Endothelial cell of umbilical vein (primary cell): Measurements from ENCODE around the gene MMP26. TPM values are rescaled to one million over a fixed set of nuclear protein-coding genes. Genes with fewer than 3 reads are reported as not detected.

Experiments
- BruUV-seq: library from RNA; stranded (reverse); fragments of 400-500 nt; replicated peaks from 2 replicates; lab custom pipeline; 2021; lab: Mats Ljungman, UMichigan
- CTCF ChIA-PET: fragments of 300-600, 350-600 bp; sonication (Branson Sonifier 250); formaldehyde crosslinking; loops from one replicate; lab custom pipeline; 2021; ENCODE audit warnings: antibody characterized with exemption, inconsistent platforms; lab: Charles Lee
- POLR2A ChIA-PET: fragments of 300-600, 350-600 bp; sonication (Branson Sonifier 250); formaldehyde crosslinking; loops from one replicate; lab custom pipeline; 2021; ENCODE audit warnings: antibody characterized with exemption, inconsistent platforms; lab: Charles Lee
- DNase-seq: peaks from one replicate; pipeline ENCODE4 v3.0.0-alpha.2; 2011; ENCODE audit warnings: low read depth, low spot score
- FAIRE-seq: peaks from 2 replicates; lab custom pipeline; 2011; peaks lifted over from hg19 to GRCh38; lab: Jason Lieb, UNC
- H2AFZ ChIP-seq: 2 replicates; pipeline ENCODE4 v1.6.0; 2012; ENCODE audit warnings: low read depth, low read length, control low read depth, inconsistent platforms
- H3K27ac ChIP-seq: 2 replicates; pipeline ENCODE4 v1.5.1; 2011; ENCODE audit warnings: low read depth, mild to moderate bottlenecking, control low read depth, low read length, moderate library complexity; ENCODE audit not compliant: insufficient read depth
- H3K27me3 ChIP-seq, 2 experiments: 2 replicates each; pipeline versions ENCODE4 v1.6.0 to v1.6.1; 2011; ENCODE audit warnings: low read length in 2 of 2, mixed read lengths in 1 of 2; ENCODE audit not compliant: control insufficient read depth in 2 of 2, insufficient read depth in 2 of 2
- H3K36me3 ChIP-seq, 2 experiments: 2 replicates in 1 of 2; 3 replicates in 1 of 2; pipeline ENCODE4 v1.5.1; 2011; ENCODE audit warnings: low read length in 2 of 2, mild to moderate bottlenecking in 1 of 2, moderate library complexity in 1 of 2; ENCODE audit not compliant: control insufficient read depth in 2 of 2, insufficient read depth in 2 of 2; ENCODE audit errors: extremely low read depth in 1 of 2
- H3K4me1 ChIP-seq: 3 replicates; pipeline ENCODE4 v1.5.1; 2011; ENCODE audit warnings: mild to moderate bottlenecking, low read length; ENCODE audit not compliant: control insufficient read depth, insufficient read depth; ENCODE audit errors: extremely low read depth
- H3K4me2 ChIP-seq: 2 replicates; pipeline ENCODE4 v1.6.1; 2011; ENCODE audit warnings: low read length, control low read depth, mixed read lengths; ENCODE audit not compliant: insufficient read depth
- H3K4me3 ChIP-seq, 3 experiments: fragments of 200-600 bp in 1 of 3; sonication (generic), shearing (Covaris generic) in 1 of 3; replicated peaks in 1 of 3; 2 replicates each; pipeline ENCODE4 v1.5.1; 2011 to 2016; ENCODE audit warnings: control low read depth in 3 of 3, low read length in 3 of 3, mild to moderate bottlenecking in 2 of 3, inconsistent platforms in 1 of 3, low read depth in 1 of 3, moderate library complexity in 1 of 3; ENCODE audit not compliant: insufficient read depth in 1 of 3
- H3K79me2 ChIP-seq: 2 replicates; pipeline ENCODE4 v1.6.0; 2012; ENCODE audit warnings: low read length, inconsistent platforms; ENCODE audit not compliant: control insufficient read depth, insufficient read depth
- H3K9ac ChIP-seq: replicated peaks from 2 replicates; pipeline ENCODE3; 2011; ENCODE audit warnings: low read length, control low read depth; ENCODE audit not compliant: insufficient read depth; ENCODE audit errors: extremely low read depth
- H3K9me1 ChIP-seq: replicated peaks from 3 replicates; pipeline ENCODE4 v1.6.0; 2011; ENCODE audit warnings: mild to moderate bottlenecking, low read length; ENCODE audit not compliant: control insufficient read depth, insufficient read depth; ENCODE audit errors: extremely low read depth
- H3K9me3 ChIP-seq: replicated peaks from 2 replicates; pipeline ENCODE4 v1.5.1; 2012; ENCODE audit warnings: low read length, inconsistent platforms; ENCODE audit not compliant: control insufficient read depth, insufficient read depth
- H4K20me1 ChIP-seq: replicated peaks from 2 replicates; pipeline ENCODE3; 2011; ENCODE audit warnings: mild to moderate bottlenecking, low read length; ENCODE audit not compliant: control insufficient read depth, insufficient read depth; ENCODE audit errors: extremely low read depth
- EZH2 ChIP-seq: IDR thresholded peaks from 2 replicates; pipeline ENCODE4 v1.6.1; 2012; ENCODE audit warnings: borderline replicate concordance, low read depth, mild to moderate bottlenecking, moderate library complexity, low read length, inconsistent platforms; ENCODE audit not compliant: severe bottlenecking
- FOS ChIP-seq: IDR thresholded peaks from 2 replicates; pipeline ENCODE4 v1.6.1; 2011; ENCODE audit warnings: mild to moderate bottlenecking, low read length, moderate library complexity, borderline replicate concordance; ENCODE audit not compliant: insufficient read depth
- GATA2 ChIP-seq: IDR thresholded peaks from 2 replicates; pipeline ENCODE4 v1.7.0; 2011; ENCODE audit warnings: low read depth, mild to moderate bottlenecking, moderate library complexity, mixed read lengths, low read length; ENCODE audit not compliant: insufficient read length, insufficient read depth
- JUN ChIP-seq: IDR thresholded peaks from 2 replicates; pipeline ENCODE4 v1.6.1; 2011; ENCODE audit warnings: borderline replicate concordance, low read depth; ENCODE audit not compliant: insufficient read length, insufficient read depth
- MYC ChIP-seq: IDR thresholded peaks from one replicate; pipeline ENCODE4 v1.6.1; 2011; ENCODE audit warnings: mild to moderate bottlenecking, low read depth, low read length
- POLR2A ChIP-seq: IDR thresholded peaks from 2 replicates; pipeline ENCODE4 v1.6.1; 2012; ENCODE audit warnings: low read depth, mild to moderate bottlenecking, control low read depth, low read length
- POLR2AphosphoS5 ChIP-seq: IDR thresholded peaks from 2 replicates; pipeline ENCODE4 v1.6.1; 2012; ENCODE audit warnings: low read depth, mild to moderate bottlenecking, control low read depth, low read length, moderate library complexity; ENCODE audit not compliant: insufficient read depth
- dilution Hi-C: fragments of 300-500 bp; cut with MboI; formaldehyde crosslinking; loops from one replicate; pipeline ENCODE4 v1.15.0; 2019; ENCODE audit warnings: low sequenced_read_pairs; ENCODE audit not compliant: extremely low pct_ligation_motif_present
- intact Hi-C: fragments of 100-400 bp; cut with micrococcal nuclease; formaldehyde crosslinking; loops from one replicate; pipeline ENCODE4 v1.10.0; 2022
- polyA plus RNA-seq, 4 experiments: library from polyadenylated mRNA; depleted of rRNA in 3 of 4; stranded (reverse) in 3 of 4; unstranded in 1 of 4; fragments of >200 nt; gene quantifications; 2 replicates each; pipeline versions ENCODE4 v1.2.1 to v1.2.3, GENCODE V29; 2011 to 2012; ENCODE audit warnings: missing spikeins in 1 of 4
- total RNA-seq: library from RNA; stranded (reverse); gene quantifications from 2 replicates; pipeline ENCODE4 v1.2.3, GENCODE V29; 2021
- TF ChIP-seq, protein P1 (sequence below): IDR thresholded peaks from 2 replicates; pipeline ENCODE4 v1.6.1; 2011; ENCODE audit not compliant: insufficient read depth, insufficient read length
- TF ChIP-seq, protein P2 (sequence below), 2 donors: IDR thresholded peaks; 1 replicate in 1 of 2; 2 replicates in 1 of 2; pipeline ENCODE4 v1.5.1; 2011; ENCODE audit warnings: low read length in 2 of 2, mild to moderate bottlenecking in 2 of 2, moderate library complexity in 2 of 2, control low read depth in 1 of 2, inconsistent platforms in 1 of 2, low read depth in 1 of 2; ENCODE audit not compliant: insufficient read depth in 1 of 2; ENCODE audit errors: extremely low read depth in 1 of 2

The MMP26 gene
- total and polyA plus RNA-seq, 2 donors (not counting 3 experiments of a cell fraction or from before 2014, with no cell fraction given) = not detected

DNA sequence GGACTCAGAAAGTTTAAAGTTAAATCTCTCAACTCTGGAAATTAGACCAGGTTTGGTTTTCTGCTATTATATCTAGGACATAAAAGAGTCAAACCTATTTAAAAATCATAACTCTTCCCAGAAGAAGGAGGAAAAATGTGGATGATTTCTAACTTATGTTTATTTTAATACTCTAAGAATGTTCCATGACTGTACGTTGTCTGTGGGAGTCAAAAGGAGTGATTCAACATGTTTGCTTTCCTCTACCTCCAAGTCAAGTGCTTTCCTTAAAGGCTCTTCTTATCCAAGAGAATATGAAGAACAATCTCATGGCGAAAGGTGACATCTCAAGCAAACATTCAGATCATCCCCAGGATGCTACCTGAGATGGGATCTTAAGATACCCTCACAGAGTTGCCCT is 39.2 kb upstream of the MMP26 start:
- dilution Hi-C loops = no loop called here
- no TSS peak for BruUV-seq
- no peaks in the 10 kb centered on the region for H3K79me2 ChIP-seq
- H3K4me1 ChIP-seq = no peaks in the 10 kb centered on the region
- no peak for FAIRE-seq
- H4K20me1 ChIP-seq = no peaks in the 10 kb centered on the region
- no peak for DNase-seq
- POLR2A ChIA-PET = no interaction called here
- H3K4me2 ChIP-seq = no peak overlapping the region
- H3K27me3 ChIP-seq = no peaks in the 10 kb centered on the region
- no peaks in the 10 kb centered on the region for H3K36me3 ChIP-seq
- H3K9ac ChIP-seq = no peak overlapping the region
- H2AFZ ChIP-seq = no peak overlapping the region
- H3K9me3 ChIP-seq = no peaks in the 10 kb centered on the region
- H3K9me1 ChIP-seq = no peaks in the 10 kb centered on the region
- no peak overlapping the region for H3K27ac ChIP-seq
- TF ChIP-seq EZH2 (no peak), GATA2 (no peak), POLR2AphosphoS5 (no peak), MYC (no peak), POLR2A (no peak)
- intact Hi-C loops = no loop called here
- CTCF ChIA-PET = no interaction called here
- H3K4me3 ChIP-seq = no peak overlapping the region

DNA sequence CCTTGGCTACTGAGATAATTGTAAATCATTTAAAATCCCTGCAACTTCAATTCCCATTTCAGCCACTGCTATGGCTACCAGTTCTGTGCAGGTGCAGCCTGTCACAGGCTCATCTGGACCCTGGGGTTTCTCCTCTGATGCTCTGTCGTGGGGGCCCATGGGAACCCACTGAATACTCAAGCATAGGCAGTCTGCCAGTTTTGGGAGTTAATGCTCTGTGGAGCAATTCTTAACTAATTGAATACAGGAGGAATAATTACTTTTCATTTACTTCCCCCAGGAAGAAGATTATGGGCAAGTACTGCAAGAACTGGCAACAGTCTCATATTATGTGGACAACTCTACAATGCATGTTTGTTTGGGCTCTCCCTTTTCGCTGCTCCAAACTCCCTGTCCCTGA is 32.8 kb upstream of the MMP26 start:
- FAIRE-seq = no peak
- no peak for DNase-seq
- Histone ChIP-seq H3K79me2 (no peaks in the 10 kb centered on the region), H3K9me1 (no peaks in the 10 kb centered on the region), H3K27me3 (no peaks in the 10 kb centered on the region), H2AFZ (no peak overlapping the region), H3K9ac (no peak overlapping the region), H3K36me3 (no peaks in the 10 kb centered on the region), H3K9me3 (no peaks in the 10 kb centered on the region), H3K4me3 (no peak overlapping the region), H3K4me1 (no peaks in the 10 kb centered on the region), H4K20me1 (no peaks in the 10 kb centered on the region), H3K27ac (no peak overlapping the region), H3K4me2 (no peak overlapping the region)
- intact Hi-C loops = no loop called here
- dilution Hi-C loops = no loop called here
- ChIA-PET CTCF (no interaction called here), POLR2A (no interaction called here)
- BruUV-seq = no TSS peak
- TF ChIP-seq, protein P1, sequence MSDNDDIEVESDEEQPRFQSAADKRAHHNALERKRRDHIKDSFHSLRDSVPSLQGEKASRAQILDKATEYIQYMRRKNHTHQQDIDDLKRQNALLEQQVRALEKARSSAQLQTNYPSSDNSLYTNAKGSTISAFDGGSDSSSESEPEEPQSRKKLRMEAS = no peak
- no peak for TF ChIP-seq EZH2
- TF ChIP-seq POLR2AphosphoS5 = no peak
- no peak for TF ChIP-seq FOS
- no peak for TF ChIP-seq MYC
- no peak for TF ChIP-seq GATA2
- TF ChIP-seq JUN = no peak
- no peak for TF ChIP-seq POLR2A
- TF ChIP-seq, protein P2, sequence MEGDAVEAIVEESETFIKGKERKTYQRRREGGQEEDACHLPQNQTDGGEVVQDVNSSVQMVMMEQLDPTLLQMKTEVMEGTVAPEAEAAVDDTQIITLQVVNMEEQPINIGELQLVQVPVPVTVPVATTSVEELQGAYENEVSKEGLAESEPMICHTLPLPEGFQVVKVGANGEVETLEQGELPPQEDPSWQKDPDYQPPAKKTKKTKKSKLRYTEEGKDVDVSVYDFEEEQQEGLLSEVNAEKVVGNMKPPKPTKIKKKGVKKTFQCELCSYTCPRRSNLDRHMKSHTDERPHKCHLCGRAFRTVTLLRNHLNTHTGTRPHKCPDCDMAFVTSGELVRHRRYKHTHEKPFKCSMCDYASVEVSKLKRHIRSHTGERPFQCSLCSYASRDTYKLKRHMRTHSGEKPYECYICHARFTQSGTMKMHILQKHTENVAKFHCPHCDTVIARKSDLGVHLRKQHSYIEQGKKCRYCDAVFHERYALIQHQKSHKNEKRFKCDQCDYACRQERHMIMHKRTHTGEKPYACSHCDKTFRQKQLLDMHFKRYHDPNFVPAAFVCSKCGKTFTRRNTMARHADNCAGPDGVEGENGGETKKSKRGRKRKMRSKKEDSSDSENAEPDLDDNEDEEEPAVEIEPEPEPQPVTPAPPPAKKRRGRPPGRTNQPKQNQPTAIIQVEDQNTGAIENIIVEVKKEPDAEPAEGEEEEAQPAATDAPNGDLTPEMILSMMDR (IDR thresholded peaks at IDR 0.05; ENCODE audit: extremely low read depth in 1 of 2, insufficient read depth in 1 of 2, low read depth in 1 of 2, low read length in 2 of 2) = no peak
